Measurements from ENCODE around the gene CARD18.

DNA sequence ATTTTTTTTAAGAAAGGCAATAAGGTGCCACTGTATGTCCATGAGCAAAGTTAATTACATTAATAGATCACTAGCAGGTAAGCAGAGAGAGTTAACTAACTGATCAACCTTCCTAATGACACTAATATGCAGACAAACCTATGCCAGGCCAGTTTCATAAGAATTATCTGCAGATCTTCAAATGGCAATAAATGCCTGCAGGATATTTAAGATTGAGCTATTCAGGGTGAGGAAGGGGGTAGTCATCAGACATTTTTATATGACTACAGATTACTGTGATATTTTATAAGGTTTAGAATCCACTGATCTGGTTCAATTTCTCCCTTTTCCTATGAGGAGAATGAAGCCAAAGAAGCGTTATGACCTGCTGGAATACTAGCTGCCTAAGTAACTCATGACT is 30.2 kb downstream of the CARD18 start:
- TF ChIP-seq, protein P1, sequence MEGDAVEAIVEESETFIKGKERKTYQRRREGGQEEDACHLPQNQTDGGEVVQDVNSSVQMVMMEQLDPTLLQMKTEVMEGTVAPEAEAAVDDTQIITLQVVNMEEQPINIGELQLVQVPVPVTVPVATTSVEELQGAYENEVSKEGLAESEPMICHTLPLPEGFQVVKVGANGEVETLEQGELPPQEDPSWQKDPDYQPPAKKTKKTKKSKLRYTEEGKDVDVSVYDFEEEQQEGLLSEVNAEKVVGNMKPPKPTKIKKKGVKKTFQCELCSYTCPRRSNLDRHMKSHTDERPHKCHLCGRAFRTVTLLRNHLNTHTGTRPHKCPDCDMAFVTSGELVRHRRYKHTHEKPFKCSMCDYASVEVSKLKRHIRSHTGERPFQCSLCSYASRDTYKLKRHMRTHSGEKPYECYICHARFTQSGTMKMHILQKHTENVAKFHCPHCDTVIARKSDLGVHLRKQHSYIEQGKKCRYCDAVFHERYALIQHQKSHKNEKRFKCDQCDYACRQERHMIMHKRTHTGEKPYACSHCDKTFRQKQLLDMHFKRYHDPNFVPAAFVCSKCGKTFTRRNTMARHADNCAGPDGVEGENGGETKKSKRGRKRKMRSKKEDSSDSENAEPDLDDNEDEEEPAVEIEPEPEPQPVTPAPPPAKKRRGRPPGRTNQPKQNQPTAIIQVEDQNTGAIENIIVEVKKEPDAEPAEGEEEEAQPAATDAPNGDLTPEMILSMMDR (IDR thresholded peaks at IDR 0.05) = no peak
- TF ChIP-seq SIN3A (IDR thresholded peaks at IDR 0.05; ENCODE audit: borderline replicate concordance, insufficient read depth, low read depth, low read length) = no peak
- TF ChIP-seq POLR2AphosphoS5 (IDR thresholded peaks at IDR 0.05; ENCODE audit: low read depth, low read length) = no peak

Measured in Panc1 (cell line).